ENCODE results near the gene TSTD2.

- TF ChIP-seq CTCF (conservative IDR thresholded peaks at IDR 0.05; ENCODE audit: low read depth, low read length) (no peak), EZH2 (IDR thresholded peaks at IDR 0.05; ENCODE audit: borderline replicate concordance, low read depth, low read length, poor library complexity, severe bottlenecking) (no peak)
Observed at GRCh38 chr9:97550386-97550785, 82.8 kb downstream of the TSTD2 start.

Data from A673 (cell line).